22Rv1 (cell line): ENCODE data around the gene BACH2.

ENCODE experiments used
- H3K27ac ChIP-seq: fragments of 450-650 bp; 2 replicates; pipeline ENCODE4 v1.5.1; 2017
- CTCF ChIP-seq: fragments of 450-650 bp; IDR thresholded peaks from 2 replicates; pipeline ENCODE4 v1.5.1; 2017; ENCODE audit warnings: mild to moderate bottlenecking
- ZFX ChIP-seq: fragments of 450-650 bp; IDR thresholded peaks from 2 replicates; pipeline ENCODE4 v1.6.1; 2017; ENCODE audit warnings: antibody characterized with exemption, borderline replicate concordance

Gene BACH2

GRCh38 chr6:90221403-90221802 lies 75.2 kb downstream of the BACH2 start:
- no peak overlapping the region for H3K27ac ChIP-seq
- no peak for TF ChIP-seq CTCF
- no peak for TF ChIP-seq ZFX

- TF ChIP-seq ZFX (no peak), CTCF (no peak)
- H3K27ac ChIP-seq: no peak overlapping the region
These were observed 76.4 kb downstream of the BACH2 start for GRCh38 chr6:90220273-90220672.

- H3K27ac ChIP-seq: peak overlapping the region; percentile 98
- TF ChIP-seq ZFX: no peak
- no peak for TF ChIP-seq CTCF
These were observed 77.2 kb downstream of the BACH2 start for GRCh38 chr6:90219209-90219985.

- TF ChIP-seq ZFX (no peak), CTCF (no peak)
- H3K27ac ChIP-seq: peak overlapping the region; percentile 98
These were observed 77.8 kb downstream of the BACH2 start for GRCh38 chr6:90218959-90219208.

- TF ChIP-seq CTCF (no peak), ZFX (no peak)
- peak overlapping the region; percentile 98 for H3K27ac ChIP-seq
These were observed 79.0 kb downstream of the BACH2 start for GRCh38 chr6:90217506-90218127.

GRCh38 chr6:90216072-90216977 lies 80.3 kb downstream of the BACH2 start:
- H3K27ac ChIP-seq: peak overlapping the region; percentile 98; the same call in 1 of the 2 replicates

More at GRCh38 chr6:90216072-90216977, 80.3 kb downstream of the BACH2 start:
- TF ChIP-seq CTCF (no peak), ZFX (no peak)
